ENCODE measurements around the gene FYN. TPM values are rescaled to one million over a fixed set of nuclear protein-coding genes. Genes with fewer than 3 reads are reported as not detected.
A peak's percentile ranks its signal among the peaks of the same experiment; 100 is the strongest.

Gene FYN
- polyA plus RNA-seq, 3 donors, result 88.4 to 149 (median 114) TPM

DNA sequence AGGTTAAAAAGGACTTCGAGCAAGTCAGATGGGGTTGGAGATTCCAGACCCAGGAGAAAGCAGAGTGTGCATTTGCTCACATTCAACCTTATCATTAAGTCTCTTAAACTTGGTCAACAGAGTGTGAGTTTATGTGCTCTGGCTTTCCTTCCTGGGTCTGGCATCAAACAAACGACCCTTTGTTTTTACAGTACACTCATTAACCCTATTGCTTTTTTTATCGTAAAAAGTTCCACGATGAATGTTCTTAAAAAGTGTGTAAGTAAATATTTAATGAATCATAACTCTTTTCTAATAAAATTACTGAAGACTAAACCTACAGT, 2.5 kb downstream of the FYN start:
- no peak overlapping the region for H3K9ac ChIP-seq (ENCODE audit: insufficient read depth, low read length, poor library complexity, severe bottlenecking)
- peaks cover 0 to 8% of the 10 kb centered on the region in 2 donors for H3K36me3 ChIP-seq (replicated peaks in 1 of 2; ENCODE audit: control insufficient read depth in 1 of 2, insufficient read depth in 2 of 2, low read length in 2 of 2)
- Mint-ChIP-seq H3K4me3 (peak overlapping the region in 1 of 2 donors; percentile 95), H3K4me1 (peaks cover 67% of the 10 kb centered on the region), H3K9me3 (no peaks in the 10 kb centered on the region), H3K27ac (peak overlapping the region in 3 of 7 donors; percentile 5 to 88 (median 6)), H3K27me3 (ENCODE audit: low read depth in 3 of 3) (peaks cover 0 to 3% (median 2%) of the 10 kb centered on the region in 3 donors), H3K36me3 (peaks cover 16 to 22% of the 10 kb centered on the region in 2 donors)
- TF ChIP-seq, protein P1, sequence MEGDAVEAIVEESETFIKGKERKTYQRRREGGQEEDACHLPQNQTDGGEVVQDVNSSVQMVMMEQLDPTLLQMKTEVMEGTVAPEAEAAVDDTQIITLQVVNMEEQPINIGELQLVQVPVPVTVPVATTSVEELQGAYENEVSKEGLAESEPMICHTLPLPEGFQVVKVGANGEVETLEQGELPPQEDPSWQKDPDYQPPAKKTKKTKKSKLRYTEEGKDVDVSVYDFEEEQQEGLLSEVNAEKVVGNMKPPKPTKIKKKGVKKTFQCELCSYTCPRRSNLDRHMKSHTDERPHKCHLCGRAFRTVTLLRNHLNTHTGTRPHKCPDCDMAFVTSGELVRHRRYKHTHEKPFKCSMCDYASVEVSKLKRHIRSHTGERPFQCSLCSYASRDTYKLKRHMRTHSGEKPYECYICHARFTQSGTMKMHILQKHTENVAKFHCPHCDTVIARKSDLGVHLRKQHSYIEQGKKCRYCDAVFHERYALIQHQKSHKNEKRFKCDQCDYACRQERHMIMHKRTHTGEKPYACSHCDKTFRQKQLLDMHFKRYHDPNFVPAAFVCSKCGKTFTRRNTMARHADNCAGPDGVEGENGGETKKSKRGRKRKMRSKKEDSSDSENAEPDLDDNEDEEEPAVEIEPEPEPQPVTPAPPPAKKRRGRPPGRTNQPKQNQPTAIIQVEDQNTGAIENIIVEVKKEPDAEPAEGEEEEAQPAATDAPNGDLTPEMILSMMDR (IDR thresholded peaks at IDR 0.05), result no peak
- H2AFZ ChIP-seq (ENCODE audit: insufficient read depth, low read depth, low read length, poor library complexity, severe bottlenecking), result no peak overlapping the region
- H3K27ac ChIP-seq (ENCODE audit: low read depth in 1 of 2, low read length in 2 of 2), result no peak overlapping the region
- peak overlapping the region in 2 of 3 experiments; percentile 89 to 95 for H3K4me3 ChIP-seq (replicated peaks in 1 of 3; ENCODE audit: low read depth in 2 of 3, low read length in 3 of 3)
- no peaks in the 10 kb centered on the region for H3K27me3 ChIP-seq (ENCODE audit: control insufficient read depth in 2 of 2, insufficient read depth in 2 of 2, low read length in 2 of 2)
- no peak for DNase-seq
- peaks cover 70% of the 10 kb centered on the region for H3K79me2 ChIP-seq (ENCODE audit: insufficient read depth, low read length)
- peaks cover 32 to 48% of the 10 kb centered on the region in 2 donors for H3K4me1 ChIP-seq (ENCODE audit: control insufficient read depth in 1 of 2, insufficient read depth in 2 of 2, low read length in 2 of 2)
- H4K20me1 ChIP-seq (ENCODE audit: insufficient read depth, low read length), result peaks cover 65% of the 10 kb centered on the region
- peak overlapping the region; percentile 69 for H3K4me2 ChIP-seq (replicated peaks; ENCODE audit: extremely low read depth, low read length, poor library complexity, severe bottlenecking)
- intact Hi-C loops (cut with micrococcal nuclease), result loop anchor here (5.0 to 10.0 kb wide), 4 partner anchors 66 to 127 kb away; no protein-coding TSS in a partner anchor
- H3K9me3 ChIP-seq (replicated peaks in 1 of 2; ENCODE audit: control insufficient read depth in 1 of 2, insufficient read depth in 1 of 2, low read length in 2 of 2), result no peaks in the 10 kb centered on the region
- no CpG with 5 or more reads among the region's 4 CpGs for WGBS (ENCODE audit: insufficient coverage)

GRCh38 chr6:111870051-111870741, 3.1 kb downstream of the FYN start:
- no peak overlapping the region for H3K27ac ChIP-seq (ENCODE audit: low read depth in 1 of 2, low read length in 2 of 2)
- H3K27me3 Mint-ChIP-seq (ENCODE audit: low read depth in 3 of 3), result peaks cover 0 to 3% (median 2%) of the 10 kb centered on the region in 3 donors
- peak overlapping the region in 1 of 2 donors; percentile 95 for H3K4me3 Mint-ChIP-seq
- WGBS (ENCODE audit: insufficient coverage), result 93% methylated on average over 4 of the region's 7 CpGs
- H3K27me3 ChIP-seq (ENCODE audit: control insufficient read depth in 2 of 2, insufficient read depth in 2 of 2, low read length in 2 of 2), result no peaks in the 10 kb centered on the region
- H3K9me3 ChIP-seq (replicated peaks in 1 of 2; ENCODE audit: control insufficient read depth in 1 of 2, insufficient read depth in 1 of 2, low read length in 2 of 2), result no peaks in the 10 kb centered on the region
- peak overlapping the region in 1 of 3 experiments; percentile 89 for H3K4me3 ChIP-seq (replicated peaks in 1 of 3; ENCODE audit: low read depth in 2 of 3, low read length in 3 of 3)
- peaks cover 16 to 22% of the 10 kb centered on the region in 2 donors for H3K36me3 Mint-ChIP-seq
- no peak overlapping the region for H2AFZ ChIP-seq (ENCODE audit: insufficient read depth, low read depth, low read length, poor library complexity, severe bottlenecking)
- H3K9me3 Mint-ChIP-seq, result no peaks in the 10 kb centered on the region
- H3K9ac ChIP-seq (ENCODE audit: insufficient read depth, low read length, poor library complexity, severe bottlenecking), result no peak overlapping the region
- peaks cover 75% of the 10 kb centered on the region for H3K79me2 ChIP-seq (ENCODE audit: insufficient read depth, low read length)
- H3K36me3 ChIP-seq (replicated peaks in 1 of 2; ENCODE audit: control insufficient read depth in 1 of 2, insufficient read depth in 2 of 2, low read length in 2 of 2), result peaks cover 0 to 8% of the 10 kb centered on the region in 2 donors
- DNase-seq, result no peak
- H3K4me1 Mint-ChIP-seq, result peaks cover 67% of the 10 kb centered on the region
- peak overlapping the region; percentile 69 for H3K4me2 ChIP-seq (replicated peaks; ENCODE audit: extremely low read depth, low read length, poor library complexity, severe bottlenecking)
- peaks cover 70% of the 10 kb centered on the region for H4K20me1 ChIP-seq (ENCODE audit: insufficient read depth, low read length)
- TF ChIP-seq, protein P1 (IDR thresholded peaks at IDR 0.05), result no peak
- H3K27ac Mint-ChIP-seq, result peak overlapping the region in 2 of 7 donors; percentile 6 to 23
- peaks cover 32 to 48% of the 10 kb centered on the region in 2 donors for H3K4me1 ChIP-seq (ENCODE audit: control insufficient read depth in 1 of 2, insufficient read depth in 2 of 2, low read length in 2 of 2)
- intact Hi-C loops (cut with micrococcal nuclease), result loop anchor here (5.0 to 10.0 kb wide), 4 partner anchors 65 to 127 kb away; no protein-coding TSS in a partner anchor

Measured in CD14-positive monocyte (primary cell).